Measurements from ENCODE around the gene KMT2C. TPM values are rescaled to one million over a fixed set of nuclear protein-coding genes. Genes with fewer than 3 reads are reported as not detected.
"Not testable (repeated sequence)": the region's sequence is repeated elsewhere in the genome, so short reads cannot be mapped to it uniquely, and the experiment has no call there.

The KMT2C gene
- polyA plus RNA-seq, 1 experiment: 16.7 TPM

DNA sequence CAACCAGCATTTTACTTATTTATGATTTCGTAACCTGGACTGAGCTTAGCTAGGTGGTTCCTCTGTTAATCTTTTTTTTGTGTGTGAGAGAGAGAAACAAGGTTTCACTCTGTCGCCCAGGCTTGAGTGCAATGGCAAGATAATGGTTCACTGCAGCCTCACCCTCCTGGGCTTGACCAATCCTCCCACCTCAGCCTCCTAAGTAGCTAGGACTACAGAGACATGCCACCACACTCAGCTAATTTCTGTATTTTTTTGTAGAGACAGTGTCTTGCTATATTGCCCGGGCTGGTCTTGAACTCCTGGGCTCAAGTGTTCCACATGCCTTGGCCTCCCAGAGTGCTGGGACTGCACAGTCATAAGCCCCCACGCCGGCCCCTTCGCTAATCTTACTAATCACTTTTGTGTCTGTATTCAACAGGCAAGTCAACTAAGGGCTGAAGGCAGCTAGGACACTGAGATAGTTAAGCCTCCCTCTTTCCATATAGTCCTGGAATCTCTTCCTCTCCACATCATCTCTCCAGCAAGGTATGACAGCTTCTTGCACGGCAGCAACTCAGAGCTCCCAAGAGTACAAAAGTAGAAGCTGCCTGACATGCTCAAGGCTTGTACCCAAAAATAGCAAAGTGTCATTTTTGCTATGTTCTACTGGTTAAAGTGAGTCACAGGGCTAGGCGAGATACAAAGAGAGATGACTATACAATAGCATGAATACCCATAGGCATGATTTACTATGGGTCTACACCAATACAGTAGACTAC is 11.3 kb downstream of the KMT2C start:
- ChIA-PET CTCF (no interaction called here), POLR2A (no interaction called here)
- H3K27ac ChIP-seq (ENCODE audit: low read depth, low read length): no peak overlapping the region
- TF ChIP-seq, protein P1, sequence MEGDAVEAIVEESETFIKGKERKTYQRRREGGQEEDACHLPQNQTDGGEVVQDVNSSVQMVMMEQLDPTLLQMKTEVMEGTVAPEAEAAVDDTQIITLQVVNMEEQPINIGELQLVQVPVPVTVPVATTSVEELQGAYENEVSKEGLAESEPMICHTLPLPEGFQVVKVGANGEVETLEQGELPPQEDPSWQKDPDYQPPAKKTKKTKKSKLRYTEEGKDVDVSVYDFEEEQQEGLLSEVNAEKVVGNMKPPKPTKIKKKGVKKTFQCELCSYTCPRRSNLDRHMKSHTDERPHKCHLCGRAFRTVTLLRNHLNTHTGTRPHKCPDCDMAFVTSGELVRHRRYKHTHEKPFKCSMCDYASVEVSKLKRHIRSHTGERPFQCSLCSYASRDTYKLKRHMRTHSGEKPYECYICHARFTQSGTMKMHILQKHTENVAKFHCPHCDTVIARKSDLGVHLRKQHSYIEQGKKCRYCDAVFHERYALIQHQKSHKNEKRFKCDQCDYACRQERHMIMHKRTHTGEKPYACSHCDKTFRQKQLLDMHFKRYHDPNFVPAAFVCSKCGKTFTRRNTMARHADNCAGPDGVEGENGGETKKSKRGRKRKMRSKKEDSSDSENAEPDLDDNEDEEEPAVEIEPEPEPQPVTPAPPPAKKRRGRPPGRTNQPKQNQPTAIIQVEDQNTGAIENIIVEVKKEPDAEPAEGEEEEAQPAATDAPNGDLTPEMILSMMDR (IDR thresholded peaks at IDR 0.05; ENCODE audit: low read depth, low read length): no peak
- peaks cover 18% of the 10 kb centered on the region for H3K9me3 ChIP-seq (ENCODE audit: control insufficient read depth, insufficient read depth, low read length)
- H3K4me3 ChIP-seq (ENCODE audit: low read depth, low read length): no peak overlapping the region
- no peak for DNase-seq (ENCODE audit: low read depth, low spot score)
- no peaks in the 10 kb centered on the region for H3K27me3 ChIP-seq (ENCODE audit: control insufficient read depth, insufficient read depth, low read length)

GRCh38 chr7:152423991-152424347 is 11.8 kb downstream of the KMT2C start:
- ChIA-PET POLR2A (no interaction called here), CTCF (no interaction called here)
- Histone ChIP-seq H3K9me3 (ENCODE audit: control insufficient read depth, insufficient read depth, low read length) (peaks cover 18% of the 10 kb centered on the region), H3K27me3 (ENCODE audit: control insufficient read depth, insufficient read depth, low read length) (no peaks in the 10 kb centered on the region), H3K4me3 (ENCODE audit: low read depth, low read length) (no peak overlapping the region), H3K27ac (ENCODE audit: low read depth, low read length) (no peak overlapping the region)
- DNase-seq (ENCODE audit: low read depth, low spot score): no peak
- TF ChIP-seq, protein P1 (IDR thresholded peaks at IDR 0.05; ENCODE audit: low read depth, low read length): no peak

DNA sequence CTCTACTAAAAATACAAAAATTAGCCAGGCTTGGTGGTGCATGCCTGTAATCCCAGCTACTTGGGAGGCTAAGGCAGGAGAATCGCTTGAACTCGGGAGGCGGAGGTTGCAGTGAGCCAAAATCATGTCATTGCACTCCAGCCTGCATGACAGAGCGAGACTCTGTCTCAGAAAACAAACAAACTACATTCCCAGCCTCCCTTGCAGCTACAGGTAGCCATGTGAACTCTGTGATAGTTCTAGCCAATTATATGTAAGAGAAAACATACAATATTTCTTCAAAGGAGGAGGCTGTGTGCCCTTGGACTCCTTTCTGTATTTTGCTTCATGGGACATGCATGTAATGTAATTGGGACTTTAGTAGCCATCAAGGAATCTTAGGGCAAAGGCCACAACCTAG is 12.6 kb downstream of the KMT2C start:
- H3K27ac ChIP-seq (ENCODE audit: low read depth, low read length); DNase-seq (ENCODE audit: low read depth, low spot score); H3K4me3 ChIP-seq (ENCODE audit: low read depth, low read length); H3K27me3 ChIP-seq (ENCODE audit: control insufficient read depth, insufficient read depth, low read length); CTCF ChIA-PET; POLR2A ChIA-PET: not testable (repeated sequence)
- peaks cover 18% of the 10 kb centered on the region for H3K9me3 ChIP-seq (ENCODE audit: control insufficient read depth, insufficient read depth, low read length)

DNA sequence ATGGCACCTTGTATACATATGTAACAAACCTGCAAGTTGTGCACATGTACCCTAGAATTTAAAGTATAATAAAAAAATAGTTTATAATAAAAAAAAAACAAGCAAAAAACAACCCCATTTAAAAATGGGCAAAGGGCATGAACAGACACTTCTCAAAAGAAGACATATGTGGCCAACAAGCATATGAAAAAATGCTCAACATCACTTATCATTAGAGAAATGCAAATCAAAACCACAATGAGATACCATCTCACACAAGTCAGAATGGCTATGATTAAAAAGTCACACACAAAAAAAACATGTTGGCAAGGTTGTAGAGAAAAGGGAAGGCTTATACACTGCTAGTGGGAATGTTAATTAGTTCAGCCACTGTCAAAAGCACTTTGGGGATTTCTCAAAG is 14.9 kb downstream of the KMT2C start:
- H3K27ac ChIP-seq (ENCODE audit: low read depth, low read length); CTCF ChIA-PET; H3K4me3 ChIP-seq (ENCODE audit: low read depth, low read length); POLR2A ChIA-PET; DNase-seq (ENCODE audit: low read depth, low spot score); H3K27me3 ChIP-seq (ENCODE audit: control insufficient read depth, insufficient read depth, low read length): not testable (repeated sequence)
- peaks cover 18% of the 10 kb centered on the region for H3K9me3 ChIP-seq (ENCODE audit: control insufficient read depth, insufficient read depth, low read length)

DNA sequence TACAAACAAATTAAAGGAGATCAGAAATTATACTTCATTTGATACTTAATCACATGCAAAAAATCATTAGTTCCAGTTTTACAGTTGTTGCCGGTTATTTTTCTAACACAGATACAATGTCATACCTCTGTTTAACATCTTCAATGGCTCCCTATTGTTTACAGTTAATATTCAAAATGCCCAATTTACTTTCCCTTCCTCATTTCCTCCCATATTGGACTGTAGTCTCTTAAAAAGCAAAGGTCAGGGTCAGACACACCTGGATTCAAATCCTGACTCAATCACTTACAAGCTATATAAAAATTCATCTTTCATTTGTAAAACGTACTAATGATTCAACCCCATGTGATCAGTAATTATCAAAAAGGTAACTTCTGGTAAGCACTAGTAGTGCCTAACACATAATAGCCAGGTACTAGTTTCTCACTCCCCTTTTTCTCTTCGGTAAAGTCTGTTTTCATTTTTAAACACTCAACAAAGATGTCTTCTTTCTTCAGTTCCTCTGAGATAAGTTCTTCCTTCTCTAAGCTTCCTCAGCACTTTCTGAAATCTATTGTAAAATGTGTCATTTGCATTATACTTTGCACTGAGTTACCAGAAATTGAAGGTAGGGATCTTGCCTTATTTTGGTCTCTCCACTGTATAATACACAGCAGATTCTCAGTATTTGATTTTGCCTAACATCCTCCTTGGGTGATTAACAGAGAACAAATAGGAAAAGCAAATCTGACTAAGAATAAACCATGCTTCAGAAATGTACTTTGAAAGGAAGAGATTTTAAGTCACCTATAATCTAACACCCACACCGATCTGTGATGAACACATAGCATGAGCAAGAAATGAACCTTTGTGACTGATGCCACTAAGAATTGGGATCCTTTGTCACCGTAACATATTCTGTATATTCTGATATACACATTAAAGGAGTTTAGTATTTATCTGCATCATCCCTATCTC is 16.1 kb downstream of the KMT2C start:
- H3K27ac ChIP-seq (ENCODE audit: low read depth, low read length): no peak overlapping the region
- peaks cover 18% of the 10 kb centered on the region for H3K9me3 ChIP-seq (ENCODE audit: control insufficient read depth, insufficient read depth, low read length)
- H3K4me3 ChIP-seq (ENCODE audit: low read depth, low read length): no peak overlapping the region
- POLR2A ChIA-PET: no interaction called here
- no peak for DNase-seq (ENCODE audit: low read depth, low spot score)
- H3K27me3 ChIP-seq (ENCODE audit: control insufficient read depth, insufficient read depth, low read length): no peaks in the 10 kb centered on the region
- TF ChIP-seq, protein P1 (IDR thresholded peaks at IDR 0.05; ENCODE audit: low read depth, low read length): no peak
- CTCF ChIA-PET: interaction anchor here (0.9 kb wide), 1 partner anchor 25 kb away, joined by 3 read pairs; no protein-coding TSS in a partner anchor

DNA sequence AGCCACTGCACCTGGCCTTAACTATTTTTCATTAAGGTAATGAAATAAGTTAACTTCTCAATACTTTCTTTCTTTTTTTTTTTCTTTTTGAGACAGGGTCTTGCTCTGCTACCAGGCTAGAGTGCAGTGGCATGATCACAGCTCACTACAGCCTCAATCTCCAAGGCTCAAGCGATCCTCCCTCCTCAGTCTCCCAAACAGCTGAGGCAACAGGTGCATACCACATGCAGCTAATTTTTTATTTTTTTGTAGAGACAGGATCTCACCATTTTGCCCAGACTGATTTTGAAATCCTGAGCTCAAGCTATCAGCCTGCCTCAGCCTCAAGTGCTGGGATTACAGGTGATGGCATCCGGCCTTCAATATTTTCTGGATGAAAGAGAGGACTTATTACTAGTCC is 21.0 kb downstream of the KMT2C start:
- no peak overlapping the region for H3K4me3 ChIP-seq (ENCODE audit: low read depth, low read length)
- DNase-seq (ENCODE audit: low read depth, low spot score): no peak
- ChIA-PET POLR2A (interaction anchor here (0.5 kb wide), 1 partner anchor 22 kb away, joined by 6 read pairs; no protein-coding TSS in a partner anchor), CTCF (no interaction called here)
- no peaks in the 10 kb centered on the region for H3K27me3 ChIP-seq (ENCODE audit: control insufficient read depth, insufficient read depth, low read length)
- TF ChIP-seq, protein P1 (IDR thresholded peaks at IDR 0.05; ENCODE audit: low read depth, low read length): no peak
- H3K27ac ChIP-seq (ENCODE audit: low read depth, low read length): no peak overlapping the region
- peaks cover 3% of the 10 kb centered on the region for H3K9me3 ChIP-seq (ENCODE audit: control insufficient read depth, insufficient read depth, low read length)
